SK-N-SH (cell line): ENCODE data around the gene LGR4. TPM values are rescaled to one million over a fixed set of nuclear protein-coding genes. Genes with fewer than 3 reads are reported as not detected.

Experiments
- CTCF ChIA-PET: fragments of 300-600, 350-600 bp; formaldehyde crosslinking; extraction: SDS; loops from one replicate; lab custom pipeline; 2021; lab: Yijun Ruan, JAX
- POLR2A ChIA-PET: fragments of 350-600 bp; sonication (Branson Sonifier 250); formaldehyde crosslinking; extraction: SDS; loops from one replicate; lab custom pipeline; 2020; ENCODE audit warnings: antibody characterized with exemption, inconsistent platforms; lab: Yijun Ruan, JAX
- DNase-seq: peaks from one replicate; pipeline ENCODE4 v3.0.0; 2012
- H2AFZ ChIP-seq: fragments of 200-600 bp; sonication (generic); 2 replicates; pipeline ENCODE4 v1.8.1; 2016; ENCODE audit warnings: antibody characterized with exemption, mild to moderate bottlenecking, low read depth
- H3F3A ChIP-seq: fragments of 200-600 bp; sonication (generic); replicated peaks from 2 replicates; pipeline ENCODE3; 2016; ENCODE audit warnings: antibody characterized with exemption, mild to moderate bottlenecking; ENCODE audit not compliant: insufficient read depth
- H3K27ac ChIP-seq, 2 experiments: fragments of 200-500 bp in 1 of 2; fragments of 200-600 bp in 1 of 2; sonication (Bioruptor generic) in 1 of 2; sonication (generic), shearing (Covaris generic) in 1 of 2; 2 replicates each; pipeline versions ENCODE4 v1.5.1 to v1.6.1; 2014 to 2016; ENCODE audit warnings: low read depth in 2 of 2, inconsistent platforms in 1 of 2, low read length in 1 of 2, mild to moderate bottlenecking in 1 of 2, mixed read lengths in 1 of 2
- H3K27me3 ChIP-seq: fragments of 200-600 bp; sonication (generic), shearing (Covaris generic); 2 replicates; pipeline ENCODE4 v1.6.1; 2016; ENCODE audit warnings: mixed run types; ENCODE audit not compliant: insufficient read depth
- H3K36me3 ChIP-seq, 2 experiments: fragments of 200-500 bp in 1 of 2; fragments of 200-600 bp in 1 of 2; sonication (Bioruptor generic) in 1 of 2; sonication (generic) in 1 of 2; replicated peaks in 1 of 2; 2 replicates each; pipeline versions ENCODE3 to v1.5.1; 2014 to 2016; ENCODE audit warnings: low read length in 1 of 2, mild to moderate bottlenecking in 1 of 2; ENCODE audit not compliant: insufficient read depth in 2 of 2, control insufficient read depth in 1 of 2
- H3K4me1 ChIP-seq, 2 experiments: fragments of 200-500 bp in 1 of 2; fragments of 200-600 bp in 1 of 2; sonication (Bioruptor generic) in 1 of 2; sonication (generic), shearing (Covaris generic) in 1 of 2; 2 replicates each; pipeline versions ENCODE4 v1.5.1 to v1.6.1; 2014 to 2016; ENCODE audit warnings: low read depth in 1 of 2, low read length in 1 of 2, mixed run types in 1 of 2; ENCODE audit not compliant: insufficient read depth in 2 of 2, control insufficient read depth in 1 of 2
- H3K4me2 ChIP-seq: fragments of 200-600 bp; sonication (generic), shearing (Covaris generic); 2 replicates; pipeline ENCODE4 v1.6.1; 2017; ENCODE audit warnings: mixed run types
- H3K4me3 ChIP-seq, 2 experiments: fragments of 200-500 bp in 1 of 2; fragments of 200-600 bp in 1 of 2; sonication (Bioruptor generic) in 1 of 2; sonication (generic), shearing (Covaris generic) in 1 of 2; 2 replicates each; pipeline versions ENCODE4 v1.5.1 to v1.8.1; 2014 to 2016; ENCODE audit warnings: low read depth in 2 of 2, inconsistent platforms in 1 of 2, low read length in 1 of 2, mild to moderate bottlenecking in 1 of 2, mixed read lengths in 1 of 2, moderate library complexity in 1 of 2
- H3K79me2 ChIP-seq: fragments of 200-600 bp; sonication (generic); 2 replicates; pipeline ENCODE4 v1.8.1; 2017; ENCODE audit warnings: mild to moderate bottlenecking; ENCODE audit not compliant: insufficient read depth
- H3K9ac ChIP-seq: fragments of 200-600 bp; sonication (generic); 2 replicates; pipeline ENCODE4 v1.6.1; 2017; ENCODE audit warnings: mixed run types
- H3K9me2 ChIP-seq: fragments of 200-600 bp; sonication (generic); 2 replicates; pipeline ENCODE4 v1.6.1; 2017; ENCODE audit warnings: mixed run types
- H3K9me3 ChIP-seq: fragments of 200-600 bp; sonication (generic); 2 replicates; pipeline ENCODE4 v1.6.1; 2017; ENCODE audit warnings: mixed run types, mild to moderate bottlenecking, moderate library complexity
- H4K20me1 ChIP-seq: fragments of 200-600 bp; sonication (generic); 2 replicates; pipeline ENCODE4 v1.6.1; 2017; ENCODE audit warnings: mild to moderate bottlenecking, mixed run types; ENCODE audit not compliant: insufficient read depth
- CTCF ChIP-seq: fragments of 200-600 bp; sonication (generic); IDR thresholded peaks from 2 replicates; pipeline ENCODE4 v1.6.1; 2017; ENCODE audit warnings: antibody characterized with exemption, mild to moderate bottlenecking, moderate library complexity
- EP300 ChIP-seq, 2 experiments: IDR thresholded peaks; 2 replicates each; pipeline versions ENCODE4 v1.4.0 to v1.6.1; 2012; ENCODE audit warnings: borderline replicate concordance in 1 of 2, low read depth in 1 of 2, low read length in 1 of 2
- GABPA ChIP-seq: IDR thresholded peaks from 2 replicates; pipeline ENCODE4 v1.4.0; 2012; ENCODE audit warnings: low read depth, mild to moderate bottlenecking
- GATA2 ChIP-seq: sonication (generic); formaldehyde crosslinking; IDR thresholded peaks from 2 replicates; pipeline ENCODE4 v1.5.0; 2020; ENCODE audit warnings: mild to moderate bottlenecking, missing genetic modification reagents
- IRF3 ChIP-seq: fragments of 150-350 bp; IDR thresholded peaks from 2 replicates; pipeline ENCODE4 v1.6.1; 2016; ENCODE audit warnings: mild to moderate bottlenecking, low read depth, low read length
- JUND ChIP-seq: IDR thresholded peaks from 2 replicates; pipeline ENCODE4 v1.4.0; 2012
- MAX ChIP-seq: IDR thresholded peaks from 2 replicates; pipeline ENCODE4 v1.4.0; 2012; ENCODE audit warnings: low read depth
- MXI1 ChIP-seq: IDR thresholded peaks from 2 replicates; pipeline ENCODE4 v1.6.1; 2012; ENCODE audit warnings: mild to moderate bottlenecking, low read depth, low read length, improper control_type of control experiment
- PBX3 ChIP-seq: IDR thresholded peaks from 2 replicates; pipeline ENCODE4; 2012
- RCOR1 ChIP-seq: fragments of 150-350 bp; IDR thresholded peaks from 2 replicates; pipeline ENCODE4 v1.6.1; 2017; ENCODE audit warnings: antibody characterized with exemption, low read length
- REST ChIP-seq: IDR thresholded peaks from 2 replicates; pipeline ENCODE4 v1.6.1; 2012; ENCODE audit warnings: mild to moderate bottlenecking, low read depth, low read length, moderate library complexity
- RFX5 ChIP-seq: IDR thresholded peaks from 2 replicates; pipeline ENCODE4 v1.6.1; 2012; ENCODE audit warnings: mild to moderate bottlenecking, improper control_type of control experiment, low read length
- RXRA ChIP-seq: IDR thresholded peaks from 2 replicates; pipeline ENCODE4 v1.4.0; 2012; ENCODE audit warnings: low read depth, mild to moderate bottlenecking, borderline replicate concordance
- TAF1 ChIP-seq: IDR thresholded peaks from 2 replicates; pipeline ENCODE4 v1.6.1; 2012; ENCODE audit warnings: low read depth, mild to moderate bottlenecking, low read length, moderate library complexity, borderline replicate concordance
- TCF12 ChIP-seq: IDR thresholded peaks from 2 replicates; pipeline ENCODE4 v1.4.0; 2012
- TEAD4 ChIP-seq: IDR thresholded peaks from 2 replicates; pipeline ENCODE4 v1.4.0; 2012; ENCODE audit warnings: mild to moderate bottlenecking, borderline replicate concordance; ENCODE audit not compliant: insufficient read depth
- USF2 ChIP-seq: fragments of 150-350 bp; IDR thresholded peaks from 2 replicates; pipeline ENCODE4 v1.6.1; 2017; ENCODE audit warnings: antibody characterized with exemption, low read length, low read depth, borderline replicate concordance
- YY1 ChIP-seq: IDR thresholded peaks from 2 replicates; pipeline ENCODE4 v1.4.0; 2012; ENCODE audit warnings: low read depth, mild to moderate bottlenecking
- ZBTB33 ChIP-seq: IDR thresholded peaks from 2 replicates; pipeline ENCODE4 v1.4.0; 2012; ENCODE audit warnings: low read depth, borderline replicate concordance
- WGBS: methylation state at CpG from one replicate; pipeline ENCODE4 v1.1.6; 2017; ENCODE audit warnings: low lambda C conversion rate; 5-methylcytosine and 5-hydroxymethylcytosine counted together
- polyA plus RNA-seq, 3 experiments: library from polyadenylated mRNA; depleted of rRNA; stranded (reverse); fragments of >200 nt; gene quantifications; 2 replicates each; pipeline ENCODE4 v1.2.3, GENCODE V29; 2012

The LGR4 gene
- polyA plus RNA-seq, 1 of the 3 experiments (the other 2 are of a cell fraction), result 2.6 TPM

GRCh38 chr11:27397624-27398399 is 74.8 kb downstream of the LGR4 start:
- H3K4me3 ChIP-seq, result no peak overlapping the region
- TF ChIP-seq ZBTB33 (no peak), GATA2 (CRISPR knock-in tag) (no peak), CTCF (no peak), RFX5 (no peak), RXRA (no peak), MAX (no peak), USF2 (no peak), EP300 (IDR thresholded peaks at IDR 0.05; ENCODE audit: borderline replicate concordance in 1 of 2, low read depth in 1 of 2, low read length in 1 of 2) (no peak), IRF3 (no peak), YY1 (no peak), TAF1 (no peak), JUND (no peak), MXI1 (no peak), GABPA (no peak), REST (no peak), TEAD4 (no peak), TCF12 (no peak), PBX3 (no peak), RCOR1 (no peak)
- 88% methylated on average over 9 of the region's 9 CpGs for WGBS
- H3K9ac ChIP-seq, result no peak overlapping the region
- CTCF ChIA-PET, result no interaction called here
- H3K36me3 ChIP-seq, result no peaks in the 10 kb centered on the region
- no peaks in the 10 kb centered on the region; the same call in 1 of the 2 replicates for H4K20me1 ChIP-seq
- no peaks in the 10 kb centered on the region for H3K9me2 ChIP-seq
- no peaks in the 10 kb centered on the region for H3K79me2 ChIP-seq
- no peaks in the 10 kb centered on the region for H3K9me3 ChIP-seq
- H3K4me1 ChIP-seq, result peaks cover 0 to 28% of the 10 kb centered on the region in 2 experiments; a peak in 2 of 4 replicates
- DNase-seq, result peak; percentile 2
- POLR2A ChIA-PET, result no interaction called here
- H3K27me3 ChIP-seq, result no peaks in the 10 kb centered on the region
- H3K27ac ChIP-seq, result no peak overlapping the region
- H3K4me2 ChIP-seq, result no peak overlapping the region
- H2AFZ ChIP-seq, result no peak overlapping the region
- peaks cover 4% of the 10 kb centered on the region for H3F3A ChIP-seq
